Nephron (organoid): ENCODE measurements around the gene MAML3.

Source experiments
- H3K27ac Mint-ChIP-seq, 3 experiments: 2 replicates each; pipeline ENCODE4 v1.8.0; 2020; ENCODE audit warnings: mixed read lengths in 3 of 3, mild to moderate bottlenecking in 2 of 3, moderate library complexity in 1 of 3
- H3K27me3 Mint-ChIP-seq: 2 replicates; pipeline ENCODE4 v1.8.0; 2021; ENCODE audit warnings: low read depth, mild to moderate bottlenecking, moderate library complexity, mixed read lengths
- H3K36me3 Mint-ChIP-seq: 2 replicates; pipeline ENCODE4 v1.8.0; 2020; ENCODE audit warnings: low read depth, mixed read lengths
- H3K4me1 Mint-ChIP-seq: 2 replicates; pipeline ENCODE4 v1.8.0; 2020; ENCODE audit warnings: mixed read lengths
- H3K4me3 Mint-ChIP-seq, 3 experiments: 2 replicates each; pipeline ENCODE4 v1.8.0; 2020; ENCODE audit warnings: mild to moderate bottlenecking in 3 of 3, mixed read lengths in 3 of 3, moderate library complexity in 2 of 3
- H3K9me3 Mint-ChIP-seq: 2 replicates; pipeline ENCODE4 v1.8.0; 2020; ENCODE audit warnings: mixed read lengths
- TF ChIP-seq, protein P1 (sequence below), 3 experiments: fragments of 200-600 bp; sonication (generic); IDR thresholded peaks; one replicate each; pipeline ENCODE4 v1.5.0; 2021; ENCODE audit warnings: antibody characterized with exemption in 3 of 3; ENCODE audit not compliant: unreplicated experiment in 3 of 3

MAML3 gene

DNA sequence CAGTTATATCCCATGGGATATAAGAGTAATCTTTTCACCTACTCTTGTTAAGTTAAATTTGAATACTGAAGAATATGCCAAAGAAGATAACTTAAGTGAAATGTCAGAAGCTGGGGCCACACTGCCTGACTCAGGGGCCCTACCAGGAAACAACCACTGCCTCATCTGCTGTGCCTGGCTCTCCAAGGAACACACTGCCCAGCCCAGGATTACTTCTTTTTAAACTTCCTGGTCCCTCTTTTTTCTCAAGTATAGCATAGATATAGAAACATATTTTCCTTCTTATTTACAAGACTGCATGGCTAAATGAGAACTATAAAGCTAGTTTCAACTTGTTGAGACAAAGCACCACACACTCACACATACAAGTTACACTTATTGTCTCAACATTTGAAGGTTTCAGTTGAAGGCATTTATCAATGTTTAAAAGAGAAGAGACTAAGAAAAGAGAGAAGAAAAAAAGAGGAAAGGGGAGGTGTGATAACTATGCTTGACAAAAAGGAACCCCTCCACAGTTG, 45.2 kb downstream of the MAML3 start:
- TF ChIP-seq, protein P1, sequence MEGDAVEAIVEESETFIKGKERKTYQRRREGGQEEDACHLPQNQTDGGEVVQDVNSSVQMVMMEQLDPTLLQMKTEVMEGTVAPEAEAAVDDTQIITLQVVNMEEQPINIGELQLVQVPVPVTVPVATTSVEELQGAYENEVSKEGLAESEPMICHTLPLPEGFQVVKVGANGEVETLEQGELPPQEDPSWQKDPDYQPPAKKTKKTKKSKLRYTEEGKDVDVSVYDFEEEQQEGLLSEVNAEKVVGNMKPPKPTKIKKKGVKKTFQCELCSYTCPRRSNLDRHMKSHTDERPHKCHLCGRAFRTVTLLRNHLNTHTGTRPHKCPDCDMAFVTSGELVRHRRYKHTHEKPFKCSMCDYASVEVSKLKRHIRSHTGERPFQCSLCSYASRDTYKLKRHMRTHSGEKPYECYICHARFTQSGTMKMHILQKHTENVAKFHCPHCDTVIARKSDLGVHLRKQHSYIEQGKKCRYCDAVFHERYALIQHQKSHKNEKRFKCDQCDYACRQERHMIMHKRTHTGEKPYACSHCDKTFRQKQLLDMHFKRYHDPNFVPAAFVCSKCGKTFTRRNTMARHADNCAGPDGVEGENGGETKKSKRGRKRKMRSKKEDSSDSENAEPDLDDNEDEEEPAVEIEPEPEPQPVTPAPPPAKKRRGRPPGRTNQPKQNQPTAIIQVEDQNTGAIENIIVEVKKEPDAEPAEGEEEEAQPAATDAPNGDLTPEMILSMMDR (IDR thresholded peaks at IDR 0.05; ENCODE audit: unreplicated experiment in 3 of 3): no peak
- H3K27ac Mint-ChIP-seq: peak overlapping the region in 1 of 3 experiments; percentile 7
- no peaks in the 10 kb centered on the region for H3K36me3 Mint-ChIP-seq
- H3K4me1 Mint-ChIP-seq: peaks cover 5% of the 10 kb centered on the region
- no peaks in the 10 kb centered on the region for H3K9me3 Mint-ChIP-seq
- H3K27me3 Mint-ChIP-seq: no peaks in the 10 kb centered on the region
- H3K4me3 Mint-ChIP-seq: no peak overlapping the region

DNA sequence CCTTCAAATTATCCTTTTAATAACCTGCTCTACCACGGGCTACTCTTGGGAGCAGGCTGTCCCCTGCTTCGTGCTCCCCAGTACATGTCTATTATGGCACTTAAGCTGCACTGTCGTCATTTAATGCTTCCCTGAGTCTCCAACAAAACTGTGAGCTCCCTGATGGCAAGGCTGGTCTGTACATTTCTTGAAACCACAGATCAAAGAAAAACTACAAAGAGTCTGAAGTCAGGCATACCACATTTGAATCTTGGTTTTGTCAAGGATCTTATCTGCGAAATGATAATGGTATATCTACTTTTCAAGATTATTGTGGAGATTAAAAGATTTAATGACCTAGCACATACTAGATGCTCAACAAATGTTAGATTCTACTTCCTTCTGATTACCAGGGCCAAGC, 45.7 kb downstream of the MAML3 start:
- TF ChIP-seq, protein P1 (IDR thresholded peaks at IDR 0.05; ENCODE audit: unreplicated experiment in 3 of 3): no peak
- no peak overlapping the region for H3K4me3 Mint-ChIP-seq
- no peaks in the 10 kb centered on the region for H3K27me3 Mint-ChIP-seq
- no peaks in the 10 kb centered on the region for H3K36me3 Mint-ChIP-seq
- H3K4me1 Mint-ChIP-seq: peaks cover 5% of the 10 kb centered on the region
- H3K27ac Mint-ChIP-seq: no peak overlapping the region
- H3K9me3 Mint-ChIP-seq: no peaks in the 10 kb centered on the region

DNA sequence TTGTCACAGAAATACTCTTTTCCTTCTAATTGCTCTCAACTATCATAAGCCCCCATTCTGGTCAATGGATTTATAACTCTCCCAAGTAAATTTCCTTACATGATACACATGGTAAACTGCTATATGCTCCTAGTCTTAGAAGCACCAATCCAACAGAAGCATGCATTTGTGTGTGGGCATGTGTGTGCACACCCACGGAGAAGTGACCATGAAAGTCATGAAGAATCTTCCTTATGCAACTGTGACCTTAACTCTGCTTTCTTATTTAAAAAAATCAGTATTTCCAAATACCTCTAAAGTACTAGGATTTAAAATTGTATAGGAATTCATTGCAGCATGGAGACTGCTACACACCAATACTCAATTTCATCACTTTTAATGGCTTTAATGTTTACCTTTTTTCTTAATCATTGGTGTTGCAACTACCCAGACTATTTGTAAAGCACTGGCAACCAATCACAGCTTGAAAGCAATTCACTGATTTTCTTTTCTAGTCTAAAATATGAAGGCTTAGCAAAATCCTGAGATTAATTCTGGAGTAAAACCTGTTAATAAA, 47.6 kb downstream of the MAML3 start:
- no peak overlapping the region for H3K27ac Mint-ChIP-seq
- H3K4me3 Mint-ChIP-seq: no peak overlapping the region
- H3K36me3 Mint-ChIP-seq: peaks cover 6% of the 10 kb centered on the region
- no peaks in the 10 kb centered on the region for H3K27me3 Mint-ChIP-seq
- H3K4me1 Mint-ChIP-seq: peaks cover 5% of the 10 kb centered on the region
- TF ChIP-seq, protein P1 (IDR thresholded peaks at IDR 0.05; ENCODE audit: unreplicated experiment in 3 of 3): no peak
- H3K9me3 Mint-ChIP-seq: no peaks in the 10 kb centered on the region

DNA sequence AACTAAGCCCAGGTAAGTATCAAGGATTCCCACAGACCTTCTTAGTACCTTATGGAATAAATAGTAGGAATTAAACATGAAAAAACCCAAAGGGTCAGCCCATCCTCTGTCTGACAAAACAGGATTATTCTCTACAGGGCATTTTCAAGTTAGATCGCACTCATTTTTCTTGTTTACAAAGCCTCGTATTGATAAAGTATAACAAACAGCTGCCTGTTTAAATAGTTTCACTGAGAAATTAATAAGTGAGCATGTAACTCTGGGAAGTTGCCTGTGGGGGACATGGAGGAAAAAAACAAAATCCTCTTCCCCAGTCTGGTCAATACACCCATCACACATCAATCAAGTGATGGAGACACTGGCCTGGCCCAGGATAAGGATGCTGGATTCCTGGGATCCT, 48.5 kb downstream of the MAML3 start:
- TF ChIP-seq, protein P1 (IDR thresholded peaks at IDR 0.05; ENCODE audit: unreplicated experiment in 3 of 3): no peak
- peaks cover 6% of the 10 kb centered on the region for H3K36me3 Mint-ChIP-seq

DNA sequence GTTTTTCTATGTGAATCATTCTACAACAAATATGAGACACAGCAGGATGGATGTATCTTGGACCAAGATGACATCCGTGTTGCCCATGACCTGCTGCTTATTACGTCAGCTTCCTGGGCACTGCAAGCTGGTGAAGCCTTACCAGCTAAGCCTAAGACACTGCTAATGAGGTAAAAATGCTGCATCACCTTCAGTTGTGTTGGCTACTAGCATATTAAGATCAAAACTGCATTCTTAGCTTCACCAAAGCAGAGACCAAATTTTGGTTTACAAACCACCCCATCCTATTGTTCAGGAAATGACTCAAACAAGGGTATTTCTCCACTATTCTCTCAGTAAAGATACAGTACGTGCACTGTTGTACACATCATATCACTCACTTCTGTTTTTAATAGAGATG, 50.3 kb downstream of the MAML3 start:
- Mint-ChIP-seq H3K27ac (no peak overlapping the region), H3K36me3 (peaks cover 6% of the 10 kb centered on the region), H3K9me3 (no peaks in the 10 kb centered on the region), H3K4me3 (no peak overlapping the region), H3K27me3 (no peaks in the 10 kb centered on the region), H3K4me1 (peaks cover 17% of the 10 kb centered on the region)
- TF ChIP-seq, protein P1 (IDR thresholded peaks at IDR 0.05; ENCODE audit: unreplicated experiment in 3 of 3): no peak

More for the DNA sequence above, 48.5 kb downstream of the MAML3 start:
- no peak overlapping the region for H3K27ac Mint-ChIP-seq
- no peaks in the 10 kb centered on the region for H3K27me3 Mint-ChIP-seq
- peaks cover 5% of the 10 kb centered on the region for H3K4me1 Mint-ChIP-seq
- no peak overlapping the region for H3K4me3 Mint-ChIP-seq
- H3K9me3 Mint-ChIP-seq: no peaks in the 10 kb centered on the region

DNA sequence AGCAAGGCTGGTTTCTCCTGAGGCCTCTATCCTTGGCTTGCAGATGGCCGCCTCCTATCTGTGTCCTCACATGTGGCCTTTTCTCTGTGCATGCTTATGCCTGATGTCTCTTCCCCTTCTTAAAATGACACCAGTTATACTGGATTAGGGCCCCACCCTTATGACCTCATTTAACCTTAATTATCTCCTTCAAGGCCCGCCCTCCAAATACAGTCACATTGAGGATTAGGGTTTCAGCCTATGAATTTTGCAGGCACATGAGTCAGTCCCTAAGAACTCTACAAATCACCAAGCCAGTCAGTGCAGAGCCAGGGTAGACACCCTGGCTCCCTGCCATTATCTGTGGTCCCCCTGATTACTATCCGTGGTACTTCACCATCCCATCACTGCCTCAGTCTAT, 51.6 kb downstream of the MAML3 start:
- Mint-ChIP-seq H3K36me3 (peaks cover 6% of the 10 kb centered on the region), H3K9me3 (no peaks in the 10 kb centered on the region), H3K4me1 (peaks cover 20% of the 10 kb centered on the region), H3K27me3 (no peaks in the 10 kb centered on the region), H3K27ac (no peak overlapping the region), H3K4me3 (no peak overlapping the region)
- TF ChIP-seq, protein P1 (IDR thresholded peaks at IDR 0.05; ENCODE audit: unreplicated experiment in 3 of 3): no peak
